Esophagus mucosa (tissue), 1 donor: ENCODE measurements around the gene CLNK. TPM values are rescaled to one million over a fixed set of nuclear protein-coding genes. Genes with fewer than 3 reads are reported as not detected.

Experiments
- ATAC-seq: fragments of 200-7000 bp; cut with Tn5 transposase; one replicate; pipeline ENCODE4 v1.9.1; 2020
- total RNA-seq: library from RNA; stranded (reverse); gene quantifications from one replicate; pipeline ENCODE4 v1.2.4, GENCODE V29; 2023
- donor health status: DM: yes; HTN: yes; CAD: no.

Gene CLNK
- total RNA-seq, result 0.08 TPM

GRCh38 chr4:10684631-10685030 is at the start of gene CLNK:
Gene CLNK (minus strand): TSS chr4:10684768. CDS start chr4:10667869, 16,899 bp downstream.
- no peak for ATAC-seq

GRCh38 chr4:10733481-10734062 is 49.0 kb upstream of the CLNK start:
- no peak for ATAC-seq

- ATAC-seq, result no peak
Measured at GRCh38 chr4:10732914-10733415, 48.4 kb upstream of the CLNK start.

GRCh38 chr4:10732235-10732913 is 47.8 kb upstream of the CLNK start:
- no peak for ATAC-seq

- ATAC-seq, result no peak
Measured at GRCh38 chr4:10731690-10732089, 47.1 kb upstream of the CLNK start.

GRCh38 chr4:10731162-10731561 is 46.6 kb upstream of the CLNK start:
- ATAC-seq, result no peak

GRCh38 chr4:10730590-10730989 is 46.0 kb upstream of the CLNK start:
- no peak for ATAC-seq

- ATAC-seq, result no peak
Measured at GRCh38 chr4:10730019-10730418, 45.5 kb upstream of the CLNK start.

GRCh38 chr4:10729366-10729765 is 44.8 kb upstream of the CLNK start:
- ATAC-seq, result no peak

- no peak for ATAC-seq
Measured at GRCh38 chr4:10728016-10728415, 43.4 kb upstream of the CLNK start.

GRCh38 chr4:10727140-10727880 is 42.7 kb upstream of the CLNK start:
- ATAC-seq, result no peak

- ATAC-seq, result peak; percentile 47
Measured at GRCh38 chr4:10722957-10723356, 38.4 kb upstream of the CLNK start.

GRCh38 chr4:10721616-10722015 is 37.0 kb upstream of the CLNK start:
- ATAC-seq, result no peak

- ATAC-seq, result no peak
Measured at GRCh38 chr4:10716163-10716562, 31.6 kb upstream of the CLNK start.

- no peak for ATAC-seq
Measured at GRCh38 chr4:10715696-10716095, 31.1 kb upstream of the CLNK start.

- no peak for ATAC-seq
Measured at GRCh38 chr4:10715135-10715534, 30.6 kb upstream of the CLNK start.

GRCh38 chr4:10713591-10713990 is 29.0 kb upstream of the CLNK start:
- no peak for ATAC-seq

GRCh38 chr4:10706236-10706635 is 21.7 kb upstream of the CLNK start:
- no peak for ATAC-seq

- no peak for ATAC-seq
Measured at GRCh38 chr4:10704430-10704810, 19.9 kb upstream of the CLNK start.

- ATAC-seq, result no peak
Measured at GRCh38 chr4:10703766-10704429, 19.3 kb upstream of the CLNK start.

GRCh38 chr4:10703156-10703555 is 18.6 kb upstream of the CLNK start:
- ATAC-seq, result no peak

GRCh38 chr4:10701702-10702460 is 17.3 kb upstream of the CLNK start:
- no peak for ATAC-seq
